Fibroblast of villous mesenchyme (primary cell): ENCODE data around the gene TDRD5. TPM values are rescaled to one million over a fixed set of nuclear protein-coding genes. Genes with fewer than 3 reads are reported as not detected.

ENCODE experiments used
- DNase-seq: peaks from one replicate; pipeline ENCODE4 v3.0.0-alpha.2; 2010; ENCODE audit warnings: low read depth
- H3K4me3 ChIP-seq: 2 replicates; pipeline ENCODE4 v1.5.1; 2011; ENCODE audit warnings: low read depth, mild to moderate bottlenecking, low read length
- CTCF ChIP-seq: IDR thresholded peaks from 2 replicates; pipeline ENCODE4 v1.5.1; 2012; ENCODE audit warnings: low read depth, mild to moderate bottlenecking, low read length; ENCODE audit not compliant: insufficient read depth
- total RNA-seq: library from RNA; depleted of rRNA; stranded (reverse); fragments of >200 nt; gene quantifications from 2 replicates; pipeline ENCODE4 v1.2.3, GENCODE V29; 2012

Gene TDRD5
- not detected in 2 replicates for total RNA-seq

- DNase-seq = no peak
- TF ChIP-seq CTCF = no peak
- no peak within 1 kb of the TSS for H3K4me3 ChIP-seq
Measured at GRCh38 chr1:179591592-179592580, at the start of gene TDRD5. Gene TDRD5 (plus strand): TSS chr1:179591832. CDS start chr1:179592616, 784 bp downstream.

GRCh38 chr1:179545321-179545720 is 46.3 kb upstream of the TDRD5 start:
- no peak for DNase-seq
- no peak overlapping the region for H3K4me3 ChIP-seq
- TF ChIP-seq CTCF = no peak

GRCh38 chr1:179547021-179547535 is 44.6 kb upstream of the TDRD5 start:
- no peak overlapping the region for H3K4me3 ChIP-seq
- no peak for TF ChIP-seq CTCF
- DNase-seq = no peak

GRCh38 chr1:179548666-179549367 is 42.8 kb upstream of the TDRD5 start:
- no peak overlapping the region for H3K4me3 ChIP-seq
- no peak for DNase-seq
- no peak for TF ChIP-seq CTCF

GRCh38 chr1:179549368-179549700 is 42.3 kb upstream of the TDRD5 start:
- DNase-seq = no peak
- no peak overlapping the region for H3K4me3 ChIP-seq
- TF ChIP-seq CTCF = no peak

GRCh38 chr1:179550746-179551682 is 40.6 kb upstream of the TDRD5 start:
- no peak for TF ChIP-seq CTCF
- H3K4me3 ChIP-seq = no peak overlapping the region
- peak; percentile 6 for DNase-seq
